Neural progenitor cell (in vitro differentiated cells): ENCODE measurements around the gene SCGB3A1. TPM values are rescaled to one million over a fixed set of nuclear protein-coding genes. Genes with fewer than 3 reads are reported as not detected.

ENCODE experiments used
- DNase-seq: peaks from one replicate; pipeline ENCODE4 v3.0.0-alpha.2; 2016; ENCODE audit warnings: low spot score
- H2AFZ ChIP-seq: fragments of 200-600 bp; sonication (generic); replicated peaks from 2 replicates; pipeline ENCODE4 v1.6.1; 2016; ENCODE audit warnings: antibody characterized with exemption
- H3F3A ChIP-seq: fragments of 200-600 bp; sonication (generic); 2 replicates; pipeline ENCODE4 v1.6.1; 2016; ENCODE audit warnings: antibody characterized with exemption, low read depth
- H3K27ac ChIP-seq: fragments of 200-600 bp; sonication (generic); 2 replicates; pipeline ENCODE4 v1.5.1; 2016; ENCODE audit warnings: mild to moderate bottlenecking
- H3K27me3 ChIP-seq: fragments of 200-600 bp; sonication (generic); 2 replicates; pipeline ENCODE4 v1.6.1; 2016; ENCODE audit warnings: mild to moderate bottlenecking, moderate library complexity
- H3K36me3 ChIP-seq: fragments of 200-600 bp; sonication (generic); 2 replicates; pipeline ENCODE4 v1.5.1; 2016
- H3K4me1 ChIP-seq: fragments of 200-600 bp; sonication (generic); 2 replicates; pipeline ENCODE4 v1.6.1; 2016; ENCODE audit warnings: mixed run types
- H3K4me2 ChIP-seq: fragments of 200-600 bp; sonication (generic); 2 replicates; pipeline ENCODE4 v1.6.1; 2016
- H3K4me3 ChIP-seq: fragments of 200-600 bp; sonication (generic); 2 replicates; pipeline ENCODE4 v1.5.1; 2016
- H3K79me2 ChIP-seq: fragments of 200-600 bp; sonication (generic); 2 replicates; pipeline ENCODE4 v1.6.1; 2016; ENCODE audit warnings: low read depth
- H3K9ac ChIP-seq: fragments of 200-600 bp; sonication (generic); 2 replicates; pipeline ENCODE4 v1.6.1; 2016
- H3K9me3 ChIP-seq: fragments of 200-600 bp; sonication (generic); 2 replicates; pipeline ENCODE4 v1.5.1; 2016; ENCODE audit warnings: low read depth
- H4K20me1 ChIP-seq: fragments of 200-600 bp; sonication (generic); 2 replicates; pipeline ENCODE4 v1.6.1; 2016; ENCODE audit warnings: low read depth
- H3K27ac Mint-ChIP-seq: 3 replicates; pipeline ENCODE4 v1.8.0; 2021; ENCODE audit warnings: mixed read lengths
- H3K27me3 Mint-ChIP-seq: 2 replicates; pipeline ENCODE4 v1.8.0; 2022; ENCODE audit warnings: low read depth, mild to moderate bottlenecking, inconsistent platforms, moderate library complexity, mixed read lengths; ENCODE audit not compliant: insufficient read depth
- H3K36me3 Mint-ChIP-seq: 3 replicates; pipeline ENCODE4 v1.8.0; 2021; ENCODE audit warnings: mixed read lengths
- H3K4me1 Mint-ChIP-seq: 3 replicates; pipeline ENCODE4 v1.8.0; 2021; ENCODE audit warnings: mixed read lengths
- H3K4me3 Mint-ChIP-seq: 3 replicates; pipeline ENCODE4 v1.8.0; 2021; ENCODE audit warnings: mild to moderate bottlenecking, moderate library complexity, mixed read lengths
- H3K9me3 Mint-ChIP-seq: 3 replicates; pipeline ENCODE4 v1.8.0; 2020; ENCODE audit warnings: mixed read lengths
- CTCF ChIP-seq: fragments of 200-600 bp; sonication (generic); IDR thresholded peaks from 2 replicates; pipeline ENCODE4 v1.5.1; 2017; ENCODE audit warnings: antibody characterized with exemption, mild to moderate bottlenecking
- EZH2 ChIP-seq: fragments of 200-600 bp; sonication (generic); IDR thresholded peaks from 2 replicates; pipeline ENCODE4 v1.6.1; 2017; ENCODE audit warnings: antibody characterized with exemption, mild to moderate bottlenecking, moderate library complexity
- EZH2phosphoT487 ChIP-seq: fragments of 200-600 bp; sonication (generic); IDR thresholded peaks from 2 replicates; pipeline ENCODE4 v1.6.1; 2017; ENCODE audit warnings: antibody characterized with exemption
- total RNA-seq: library from RNA; depleted of rRNA; stranded (reverse); fragments of >200 nt; gene quantifications from 2 replicates; pipeline ENCODE4 v1.2.3, GENCODE V29; 2015; ENCODE audit warnings: low replicate concordance

Gene SCGB3A1
- total RNA-seq, 1 donor from 2014 or later = not detected

- Histone ChIP-seq H3K79me2 (no peaks in the 10 kb centered on the region), H3K4me1 (no peaks in the 10 kb centered on the region), H3K27ac (no peak overlapping the region), H3F3A (no peaks in the 10 kb centered on the region), H3K4me2 (no peak overlapping the region), H3K9me3 (no peaks in the 10 kb centered on the region), H3K4me3 (no peak overlapping the region), H4K20me1 (no peaks in the 10 kb centered on the region), H3K9ac (no peak overlapping the region), H3K36me3 (no peaks in the 10 kb centered on the region), H2AFZ (no peak overlapping the region), H3K27me3 (no peaks in the 10 kb centered on the region)
- Mint-ChIP-seq H3K36me3 (no peaks in the 10 kb centered on the region), H3K4me3 (no peak overlapping the region), H3K27me3 (peaks cover 2% of the 10 kb centered on the region), H3K4me1 (peaks cover 2% of the 10 kb centered on the region), H3K9me3 (no peaks in the 10 kb centered on the region), H3K27ac (no peak overlapping the region)
- no peak for TF ChIP-seq EZH2
- no peak for TF ChIP-seq CTCF
- TF ChIP-seq EZH2phosphoT487 = no peak
- no peak for DNase-seq
These were observed 35.5 kb upstream of the SCGB3A1 start for GRCh38 chr5:180626661-180627385.

- Mint-ChIP-seq H3K4me1 (peaks cover 2% of the 10 kb centered on the region), H3K27ac (no peak overlapping the region), H3K9me3 (no peaks in the 10 kb centered on the region), H3K36me3 (no peaks in the 10 kb centered on the region), H3K4me3 (no peak overlapping the region), H3K27me3 (peaks cover 2% of the 10 kb centered on the region)
- Histone ChIP-seq H3K79me2 (no peaks in the 10 kb centered on the region), H2AFZ (no peak overlapping the region), H3K4me3 (no peak overlapping the region), H3K4me1 (no peaks in the 10 kb centered on the region), H3K36me3 (no peaks in the 10 kb centered on the region), H3K4me2 (no peak overlapping the region), H3K27ac (no peak overlapping the region), H3K27me3 (no peaks in the 10 kb centered on the region), H3K9ac (no peak overlapping the region), H3K9me3 (no peaks in the 10 kb centered on the region), H3F3A (no peaks in the 10 kb centered on the region), H4K20me1 (no peaks in the 10 kb centered on the region)
- TF ChIP-seq EZH2phosphoT487 (no peak), CTCF (no peak), EZH2 (no peak)
- DNase-seq = no peak
These were observed 34.7 kb upstream of the SCGB3A1 start for GRCh38 chr5:180625791-180626660.

- no peak overlapping the region for H3K27ac ChIP-seq
- no peak overlapping the region for H3K9ac ChIP-seq
- TF ChIP-seq EZH2phosphoT487 (no peak), EZH2 (no peak), CTCF (no peak)
- no peak for DNase-seq
- no peaks in the 10 kb centered on the region for H3K9me3 Mint-ChIP-seq
- peaks cover 2% of the 10 kb centered on the region for H3K4me1 Mint-ChIP-seq
- H3K27ac Mint-ChIP-seq = no peak overlapping the region
- no peaks in the 10 kb centered on the region for H3K79me2 ChIP-seq
- H3K36me3 Mint-ChIP-seq = no peaks in the 10 kb centered on the region
- no peaks in the 10 kb centered on the region for H3K36me3 ChIP-seq
- H3K27me3 Mint-ChIP-seq = peaks cover 6% of the 10 kb centered on the region
- no peaks in the 10 kb centered on the region for H3K27me3 ChIP-seq
- no peak overlapping the region for H3K4me2 ChIP-seq
- no peaks in the 10 kb centered on the region for H3K9me3 ChIP-seq
- H3K4me1 ChIP-seq = no peaks in the 10 kb centered on the region
- H3K4me3 ChIP-seq = no peak overlapping the region
- no peaks in the 10 kb centered on the region for H3F3A ChIP-seq
- H2AFZ ChIP-seq = no peak overlapping the region
- no peak overlapping the region for H3K4me3 Mint-ChIP-seq
- H4K20me1 ChIP-seq = no peaks in the 10 kb centered on the region
These were observed 34.0 kb upstream of the SCGB3A1 start for GRCh38 chr5:180625125-180625790.
